ENCODE measurements around the gene PNISR.

The PNISR gene

GRCh38 chr6:99378636-99379035 lies 46.5 kb downstream of the PNISR start:
- Histone ChIP-seq H3K27me3 (replicated peaks; ENCODE audit: control insufficient read depth, insufficient read depth, low read length) (no peaks in the 10 kb centered on the region), H3K4me3 (replicated peaks; ENCODE audit: low read depth, low read length) (no peak overlapping the region), H3K36me3 (ENCODE audit: control insufficient read depth, insufficient read depth, low read length) (no peaks in the 10 kb centered on the region)
- no peak for TF ChIP-seq CTCF (IDR thresholded peaks at IDR 0.05; ENCODE audit: insufficient read depth, low read length, poor library complexity, severe bottlenecking)
- no peak for DNase-seq (ENCODE audit: extremely low read depth, insufficient read length)

GRCh38 chr6:99369533-99369932 lies 55.6 kb downstream of the PNISR start:
- no peaks in the 10 kb centered on the region for H3K36me3 ChIP-seq (ENCODE audit: control insufficient read depth, insufficient read depth, low read length)
- no peaks in the 10 kb centered on the region for H3K27me3 ChIP-seq (replicated peaks; ENCODE audit: control insufficient read depth, insufficient read depth, low read length)
- no peak for TF ChIP-seq CTCF (IDR thresholded peaks at IDR 0.05; ENCODE audit: insufficient read depth, low read length, poor library complexity, severe bottlenecking)
- DNase-seq (ENCODE audit: extremely low read depth, insufficient read length) = no peak
- no peak overlapping the region for H3K4me3 ChIP-seq (replicated peaks; ENCODE audit: low read depth, low read length)

GRCh38 chr6:99366852-99367251 lies 58.3 kb downstream of the PNISR start:
- Histone ChIP-seq H3K4me3 (replicated peaks; ENCODE audit: low read depth, low read length) (no peak overlapping the region), H3K36me3 (ENCODE audit: control insufficient read depth, insufficient read depth, low read length) (no peaks in the 10 kb centered on the region), H3K27me3 (replicated peaks; ENCODE audit: control insufficient read depth, insufficient read depth, low read length) (no peaks in the 10 kb centered on the region)
- no peak for DNase-seq (ENCODE audit: extremely low read depth, insufficient read length)
- no peak for TF ChIP-seq CTCF (IDR thresholded peaks at IDR 0.05; ENCODE audit: insufficient read depth, low read length, poor library complexity, severe bottlenecking)

GRCh38 chr6:99364026-99364425 lies 61.1 kb downstream of the PNISR start:
- DNase-seq (ENCODE audit: extremely low read depth, insufficient read length) = peak; percentile 21
- no peaks in the 10 kb centered on the region for H3K36me3 ChIP-seq (ENCODE audit: control insufficient read depth, insufficient read depth, low read length)
- no peak overlapping the region for H3K4me3 ChIP-seq (replicated peaks; ENCODE audit: low read depth, low read length)
- no peak for TF ChIP-seq CTCF (IDR thresholded peaks at IDR 0.05; ENCODE audit: insufficient read depth, low read length, poor library complexity, severe bottlenecking)
- no peaks in the 10 kb centered on the region for H3K27me3 ChIP-seq (replicated peaks; ENCODE audit: control insufficient read depth, insufficient read depth, low read length)

GRCh38 chr6:99362678-99363268 lies 62.3 kb downstream of the PNISR start:
- Histone ChIP-seq H3K4me3 (replicated peaks; ENCODE audit: low read depth, low read length) (no peak overlapping the region), H3K36me3 (ENCODE audit: control insufficient read depth, insufficient read depth, low read length) (no peaks in the 10 kb centered on the region), H3K27me3 (replicated peaks; ENCODE audit: control insufficient read depth, insufficient read depth, low read length) (no peaks in the 10 kb centered on the region)
- DNase-seq (ENCODE audit: extremely low read depth, insufficient read length) = no peak
- no peak for TF ChIP-seq CTCF (IDR thresholded peaks at IDR 0.05; ENCODE audit: insufficient read depth, low read length, poor library complexity, severe bottlenecking)

GRCh38 chr6:99359800-99360199 lies 65.3 kb downstream of the PNISR start:
- no peak for TF ChIP-seq CTCF (IDR thresholded peaks at IDR 0.05; ENCODE audit: insufficient read depth, low read length, poor library complexity, severe bottlenecking)
- H3K4me3 ChIP-seq (replicated peaks; ENCODE audit: low read depth, low read length) = no peak overlapping the region
- DNase-seq (ENCODE audit: extremely low read depth, insufficient read length) = no peak
- no peaks in the 10 kb centered on the region for H3K27me3 ChIP-seq (replicated peaks; ENCODE audit: control insufficient read depth, insufficient read depth, low read length)
- H3K36me3 ChIP-seq (ENCODE audit: control insufficient read depth, insufficient read depth, low read length) = no peaks in the 10 kb centered on the region

Data from GM06990 (cell line).